ENCODE results near the gene RNF10.
A peak's percentile ranks its signal among the peaks of the same experiment; 100 is the strongest.

DNA sequence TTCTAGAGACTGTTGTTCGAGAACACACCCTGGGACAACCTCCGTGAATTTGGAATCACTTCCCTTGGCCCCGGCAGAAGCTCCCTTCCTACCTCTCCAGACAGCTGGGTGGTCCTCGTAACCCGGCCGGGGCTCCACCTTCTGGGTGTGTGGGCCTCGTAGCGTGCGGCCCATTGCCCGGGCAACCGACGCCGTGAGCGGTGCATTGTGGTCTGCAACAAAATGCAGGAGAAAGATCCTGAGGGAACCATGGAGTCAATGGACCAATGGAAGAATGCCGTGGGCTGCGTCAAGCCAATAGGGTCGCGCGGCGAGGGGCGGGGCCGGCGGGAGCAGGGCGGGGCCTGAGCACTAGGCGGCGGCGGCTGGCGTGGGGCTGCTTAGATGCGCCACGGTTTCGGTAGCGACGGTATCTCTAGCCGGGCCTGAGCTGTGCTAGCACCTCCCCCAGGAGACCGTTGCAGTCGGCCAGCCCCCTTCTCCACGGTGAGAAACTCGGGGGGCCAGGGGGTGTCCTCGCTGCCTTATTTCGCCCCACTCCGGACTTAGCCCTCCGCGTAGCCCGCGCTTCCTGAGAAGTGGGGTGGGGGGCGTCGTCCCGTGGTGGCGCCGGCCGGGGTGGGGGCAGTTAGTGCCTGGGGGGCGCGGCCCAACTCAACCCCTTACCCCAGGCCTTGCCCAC is 38.3 kb upstream of the RNF10 start, which contains the start of gene DYNLL1:
- TF ChIP-seq, protein P1, sequence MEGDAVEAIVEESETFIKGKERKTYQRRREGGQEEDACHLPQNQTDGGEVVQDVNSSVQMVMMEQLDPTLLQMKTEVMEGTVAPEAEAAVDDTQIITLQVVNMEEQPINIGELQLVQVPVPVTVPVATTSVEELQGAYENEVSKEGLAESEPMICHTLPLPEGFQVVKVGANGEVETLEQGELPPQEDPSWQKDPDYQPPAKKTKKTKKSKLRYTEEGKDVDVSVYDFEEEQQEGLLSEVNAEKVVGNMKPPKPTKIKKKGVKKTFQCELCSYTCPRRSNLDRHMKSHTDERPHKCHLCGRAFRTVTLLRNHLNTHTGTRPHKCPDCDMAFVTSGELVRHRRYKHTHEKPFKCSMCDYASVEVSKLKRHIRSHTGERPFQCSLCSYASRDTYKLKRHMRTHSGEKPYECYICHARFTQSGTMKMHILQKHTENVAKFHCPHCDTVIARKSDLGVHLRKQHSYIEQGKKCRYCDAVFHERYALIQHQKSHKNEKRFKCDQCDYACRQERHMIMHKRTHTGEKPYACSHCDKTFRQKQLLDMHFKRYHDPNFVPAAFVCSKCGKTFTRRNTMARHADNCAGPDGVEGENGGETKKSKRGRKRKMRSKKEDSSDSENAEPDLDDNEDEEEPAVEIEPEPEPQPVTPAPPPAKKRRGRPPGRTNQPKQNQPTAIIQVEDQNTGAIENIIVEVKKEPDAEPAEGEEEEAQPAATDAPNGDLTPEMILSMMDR (conservative IDR thresholded peaks at IDR 0.05; ENCODE audit: low read depth in 2 of 2), result no peak
- peak; percentile 98 for TF ChIP-seq POLR2AphosphoS5 (IDR thresholded peaks at IDR 0.05; ENCODE audit: low read depth)
- TF ChIP-seq STAT1 (IDR thresholded peaks at IDR 0.05; ENCODE audit: unreplicated experiment), result no peak
- no peak for TF ChIP-seq EZH2phosphoT487 (IDR thresholded peaks at IDR 0.05; ENCODE audit: unreplicated experiment)
- TF ChIP-seq EZH2 (IDR thresholded peaks at IDR 0.05; ENCODE audit: low read depth, unreplicated experiment), result no peak
- peak; percentile 72 for TF ChIP-seq CREB1 (CRISPR knock-in tag; IDR thresholded peaks at IDR 0.05; ENCODE audit: low read depth)
- TF ChIP-seq, protein P2, sequence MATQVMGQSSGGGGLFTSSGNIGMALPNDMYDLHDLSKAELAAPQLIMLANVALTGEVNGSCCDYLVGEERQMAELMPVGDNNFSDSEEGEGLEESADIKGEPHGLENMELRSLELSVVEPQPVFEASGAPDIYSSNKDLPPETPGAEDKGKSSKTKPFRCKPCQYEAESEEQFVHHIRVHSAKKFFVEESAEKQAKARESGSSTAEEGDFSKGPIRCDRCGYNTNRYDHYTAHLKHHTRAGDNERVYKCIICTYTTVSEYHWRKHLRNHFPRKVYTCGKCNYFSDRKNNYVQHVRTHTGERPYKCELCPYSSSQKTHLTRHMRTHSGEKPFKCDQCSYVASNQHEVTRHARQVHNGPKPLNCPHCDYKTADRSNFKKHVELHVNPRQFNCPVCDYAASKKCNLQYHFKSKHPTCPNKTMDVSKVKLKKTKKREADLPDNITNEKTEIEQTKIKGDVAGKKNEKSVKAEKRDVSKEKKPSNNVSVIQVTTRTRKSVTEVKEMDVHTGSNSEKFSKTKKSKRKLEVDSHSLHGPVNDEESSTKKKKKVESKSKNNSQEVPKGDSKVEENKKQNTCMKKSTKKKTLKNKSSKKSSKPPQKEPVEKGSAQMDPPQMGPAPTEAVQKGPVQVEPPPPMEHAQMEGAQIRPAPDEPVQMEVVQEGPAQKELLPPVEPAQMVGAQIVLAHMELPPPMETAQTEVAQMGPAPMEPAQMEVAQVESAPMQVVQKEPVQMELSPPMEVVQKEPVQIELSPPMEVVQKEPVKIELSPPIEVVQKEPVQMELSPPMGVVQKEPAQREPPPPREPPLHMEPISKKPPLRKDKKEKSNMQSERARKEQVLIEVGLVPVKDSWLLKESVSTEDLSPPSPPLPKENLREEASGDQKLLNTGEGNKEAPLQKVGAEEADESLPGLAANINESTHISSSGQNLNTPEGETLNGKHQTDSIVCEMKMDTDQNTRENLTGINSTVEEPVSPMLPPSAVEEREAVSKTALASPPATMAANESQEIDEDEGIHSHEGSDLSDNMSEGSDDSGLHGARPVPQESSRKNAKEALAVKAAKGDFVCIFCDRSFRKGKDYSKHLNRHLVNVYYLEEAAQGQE (IDR thresholded peaks at IDR 0.05; ENCODE audit: unreplicated experiment), result peak; percentile 55
- TF ChIP-seq, protein P3, sequence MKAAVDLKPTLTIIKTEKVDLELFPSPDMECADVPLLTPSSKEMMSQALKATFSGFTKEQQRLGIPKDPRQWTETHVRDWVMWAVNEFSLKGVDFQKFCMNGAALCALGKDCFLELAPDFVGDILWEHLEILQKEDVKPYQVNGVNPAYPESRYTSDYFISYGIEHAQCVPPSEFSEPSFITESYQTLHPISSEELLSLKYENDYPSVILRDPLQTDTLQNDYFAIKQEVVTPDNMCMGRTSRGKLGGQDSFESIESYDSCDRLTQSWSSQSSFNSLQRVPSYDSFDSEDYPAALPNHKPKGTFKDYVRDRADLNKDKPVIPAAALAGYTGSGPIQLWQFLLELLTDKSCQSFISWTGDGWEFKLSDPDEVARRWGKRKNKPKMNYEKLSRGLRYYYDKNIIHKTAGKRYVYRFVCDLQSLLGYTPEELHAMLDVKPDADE (IDR thresholded peaks at IDR 0.05), result no peak
- no peak for TF ChIP-seq NANOG (IDR thresholded peaks at IDR 0.05; ENCODE audit: borderline replicate concordance)
- no peak for TF ChIP-seq ZNF114 (CRISPR knock-in tag; IDR thresholded peaks at IDR 0.05)
